ENCODE data around the gene IGSF23.
"Not testable (repeated sequence)": the region's sequence is repeated elsewhere in the genome, so short reads cannot be mapped to it uniquely, and the experiment has no call there.

IGSF23 gene

DNA sequence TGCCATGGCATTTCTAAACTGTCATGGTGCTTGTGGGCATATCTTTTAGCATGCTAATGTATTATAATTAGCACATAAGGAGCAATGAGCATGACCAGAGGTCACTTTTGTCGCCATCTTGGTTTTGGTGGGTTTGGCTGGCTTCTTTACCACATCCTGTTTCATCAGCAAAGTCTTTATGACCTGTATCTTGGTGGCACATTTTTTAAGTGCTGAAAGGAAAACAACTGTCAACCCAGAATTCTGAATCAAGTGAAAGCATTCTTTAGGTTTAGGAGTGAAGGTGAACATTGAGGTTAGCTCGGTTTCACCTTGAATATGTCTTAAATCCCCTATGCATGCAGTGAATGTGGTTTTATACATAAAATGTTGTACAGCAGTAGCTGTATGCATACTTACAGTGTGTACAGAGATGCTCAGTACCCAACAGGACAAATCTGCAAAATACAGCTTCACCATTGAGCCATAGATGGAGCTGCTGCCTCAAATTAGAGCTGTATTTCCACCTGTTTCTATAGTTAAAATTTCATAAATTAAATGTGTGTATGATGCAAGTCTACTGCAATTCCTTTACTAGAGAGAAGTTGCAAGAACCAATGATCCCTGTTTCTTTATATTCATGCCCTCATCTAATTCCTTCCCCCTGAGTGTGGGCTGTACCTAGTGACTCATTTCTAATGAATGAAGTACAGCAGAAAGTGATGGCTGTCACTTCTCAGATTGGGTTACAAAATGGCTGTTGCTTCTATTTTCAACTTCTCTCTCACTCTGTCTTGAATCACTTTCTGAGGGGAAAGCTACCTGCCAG lies 25.2 kb upstream of the IGSF23 start:
- DNase-seq, result peak; percentile 16

DNA sequence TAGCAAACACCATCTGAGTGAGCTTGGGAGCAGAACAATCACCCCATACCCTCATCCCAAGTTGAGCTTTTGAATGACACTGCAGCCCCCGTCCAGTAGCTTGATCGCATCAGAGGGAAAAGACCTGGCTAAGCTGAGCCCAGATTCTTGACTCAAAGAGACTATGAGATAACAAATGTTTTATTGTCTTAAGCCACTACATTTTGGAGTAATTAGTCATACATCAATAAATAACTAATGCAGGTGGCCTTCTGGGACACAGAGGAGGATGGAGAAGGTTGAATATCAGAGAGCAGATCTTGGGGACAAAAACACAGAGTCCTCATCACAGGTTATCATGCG lies 24.6 kb upstream of the IGSF23 start:
- no peak for DNase-seq

DNA sequence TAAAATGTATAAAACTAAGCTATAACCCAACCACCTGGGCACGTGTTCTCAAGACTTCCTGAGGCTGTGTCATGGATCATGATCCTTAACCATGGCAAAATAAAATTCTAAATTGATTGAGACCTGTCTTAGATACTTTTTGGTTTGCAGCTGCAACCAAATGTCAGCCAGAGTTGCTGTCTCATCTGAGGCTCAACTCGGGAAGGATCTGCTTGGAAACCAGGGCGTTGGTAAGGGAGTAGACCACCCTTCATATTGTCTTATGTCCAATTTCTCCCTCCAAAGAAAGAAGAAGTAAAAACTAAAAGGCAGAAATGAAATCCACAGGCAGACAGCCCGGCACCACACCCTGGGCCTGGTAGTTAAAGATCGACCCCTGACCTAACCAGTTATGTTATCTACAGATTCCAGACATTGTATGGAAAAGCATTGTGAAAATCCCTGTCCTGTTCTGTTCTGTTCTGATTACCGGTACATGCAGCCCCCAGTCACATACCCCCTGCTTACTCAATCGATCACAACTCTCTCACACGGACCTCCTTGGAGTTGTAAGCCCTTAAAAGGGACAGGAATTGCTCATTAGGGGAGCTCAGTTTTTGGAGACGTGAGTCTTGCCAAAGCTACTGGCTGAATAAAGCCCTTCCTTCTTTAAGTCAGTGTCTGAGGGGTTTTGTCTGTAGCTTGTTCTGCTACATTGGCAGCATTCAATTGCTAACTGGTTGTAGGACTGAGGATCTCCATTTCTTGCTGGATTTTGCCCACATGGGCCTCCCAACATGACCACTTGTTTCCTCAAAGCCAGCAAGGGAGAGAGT lies 22.9 kb upstream of the IGSF23 start:
- DNase-seq, result no peak

- DNase-seq, result not testable (repeated sequence)
These were observed 21.9 kb upstream of the IGSF23 start for GRCh38 chr19:44591340-44591993.

GRCh38 chr19:44592451-44592890 lies 20.9 kb upstream of the IGSF23 start:
- no peak for DNase-seq

GRCh38 chr19:44593294-44593693 lies 20.1 kb upstream of the IGSF23 start:
- no peak for DNase-seq

GRCh38 chr19:44593866-44594266 lies 19.5 kb upstream of the IGSF23 start:
- DNase-seq, result not testable (repeated sequence)

DNA sequence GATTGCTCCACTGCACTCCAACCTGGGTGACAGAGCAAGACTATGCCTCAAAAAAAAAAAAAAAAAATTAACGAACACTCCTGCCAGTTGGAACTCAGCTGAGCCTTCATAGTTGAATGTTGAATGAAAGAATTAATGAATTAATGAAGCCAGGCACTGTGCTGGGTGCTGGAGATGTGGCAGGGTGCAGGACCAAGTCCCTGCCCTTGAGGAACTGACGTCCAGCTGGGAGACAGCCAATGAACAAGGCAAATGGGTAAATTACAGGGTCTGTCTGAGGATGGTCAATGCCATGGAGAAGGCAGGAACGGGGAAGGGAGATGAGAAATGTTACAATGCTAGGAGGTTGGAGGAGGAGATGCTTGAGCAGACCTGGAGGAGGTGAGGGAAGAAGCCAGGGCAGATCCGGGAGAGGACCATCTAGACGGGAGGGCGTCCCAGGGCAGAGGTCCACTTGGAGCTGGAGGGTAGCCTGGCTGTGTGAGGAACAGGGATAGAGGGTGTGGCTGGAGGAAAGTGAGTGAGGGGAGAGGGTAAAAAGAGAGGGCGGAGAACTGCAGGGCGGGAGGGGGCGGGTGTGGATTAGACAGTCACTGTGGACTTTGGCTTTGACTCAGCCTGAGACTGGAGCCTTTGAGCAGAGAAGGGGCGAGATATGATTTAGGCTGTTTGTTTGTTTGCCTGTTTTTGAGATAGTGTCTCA lies 16.8 kb upstream of the IGSF23 start:
- no peak for DNase-seq

DNA sequence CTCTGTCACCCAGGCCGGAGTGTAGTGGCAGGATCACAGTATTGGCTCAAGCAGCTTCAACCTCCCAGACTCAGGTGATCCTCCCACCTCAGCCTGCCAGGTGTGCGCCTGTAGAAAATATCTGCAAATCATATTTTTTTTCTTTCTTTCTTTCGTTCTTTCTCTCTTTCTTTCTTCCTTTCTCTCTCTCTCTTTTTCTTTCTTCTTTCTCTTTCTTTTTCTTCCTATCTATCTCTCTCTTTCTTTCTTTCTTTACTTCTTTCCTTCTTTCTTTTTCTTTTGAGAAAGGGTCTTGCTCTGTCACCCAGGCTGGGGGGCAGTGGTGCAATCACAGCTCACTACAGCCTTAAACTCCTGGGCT lies 16.3 kb upstream of the IGSF23 start:
- DNase-seq, result no peak

GRCh38 chr19:44598355-44598754 lies 15.0 kb upstream of the IGSF23 start:
- no peak for DNase-seq

- DNase-seq, result no peak
These were observed 14.5 kb upstream of the IGSF23 start for GRCh38 chr19:44598880-44599279.

DNA sequence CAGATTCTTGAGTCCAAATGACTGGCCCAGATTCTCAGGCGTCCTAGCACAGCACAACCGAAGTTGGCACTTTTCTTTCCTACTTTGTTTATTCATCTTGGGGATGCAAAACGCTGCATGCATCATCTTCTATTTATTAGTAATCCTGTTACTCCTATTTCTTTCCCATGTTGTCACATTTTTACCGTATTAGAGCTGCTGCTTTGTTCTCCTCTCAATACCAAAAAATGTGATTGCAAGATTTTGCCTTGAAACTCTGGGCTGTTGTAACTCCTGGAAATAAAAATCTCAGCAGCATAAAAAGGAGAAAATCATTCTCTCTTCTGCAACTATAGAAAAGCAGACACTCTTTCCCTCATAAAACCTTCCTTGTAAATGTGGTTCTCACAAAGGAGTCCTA lies 12.9 kb upstream of the IGSF23 start:
- DNase-seq, result no peak

GRCh38 chr19:44602081-44602480 lies 11.3 kb upstream of the IGSF23 start:
- DNase-seq, result peak; percentile 71

GRCh38 chr19:44603201-44603945 lies 10.0 kb upstream of the IGSF23 start:
- no peak for DNase-seq

DNA sequence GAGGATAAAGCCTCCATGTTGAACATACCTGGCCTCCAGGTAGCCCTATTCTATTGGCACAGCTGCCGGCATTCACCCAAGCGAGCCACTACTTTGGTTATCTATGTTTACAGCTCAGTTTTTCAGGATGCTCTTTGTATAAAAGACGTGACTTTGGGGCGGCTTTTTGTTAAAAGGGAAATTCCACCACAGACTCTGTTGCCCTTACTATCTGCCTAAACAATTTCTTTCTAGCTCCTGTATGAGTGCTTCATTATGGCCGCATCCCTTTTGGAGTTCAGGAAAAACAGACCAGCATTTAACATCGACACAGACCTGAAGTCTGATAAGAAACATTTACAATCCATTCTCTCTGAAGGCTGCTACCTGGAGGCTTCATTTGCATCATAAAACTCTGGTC lies 9.1 kb upstream of the IGSF23 start:
- DNase-seq, result no peak

DNA sequence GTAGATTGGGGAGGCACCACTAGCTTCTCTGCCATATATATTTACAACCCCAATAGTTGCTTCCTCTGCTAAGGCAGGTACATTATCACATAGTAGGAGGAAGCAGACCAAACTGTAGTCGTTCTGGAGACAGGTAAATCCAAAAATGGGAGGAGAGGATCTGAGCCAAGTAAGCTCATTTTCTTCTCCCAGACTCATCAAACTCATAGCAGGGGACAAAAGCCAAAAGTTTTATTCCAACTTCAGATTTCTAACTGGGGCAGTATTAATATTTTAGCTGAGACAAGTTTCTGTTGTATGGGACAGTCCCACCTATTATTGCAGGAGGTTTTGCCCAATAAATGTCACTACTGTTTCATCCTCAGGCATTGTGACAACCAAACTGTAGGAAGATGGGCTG lies 7.8 kb upstream of the IGSF23 start:
- no peak for DNase-seq

DNA sequence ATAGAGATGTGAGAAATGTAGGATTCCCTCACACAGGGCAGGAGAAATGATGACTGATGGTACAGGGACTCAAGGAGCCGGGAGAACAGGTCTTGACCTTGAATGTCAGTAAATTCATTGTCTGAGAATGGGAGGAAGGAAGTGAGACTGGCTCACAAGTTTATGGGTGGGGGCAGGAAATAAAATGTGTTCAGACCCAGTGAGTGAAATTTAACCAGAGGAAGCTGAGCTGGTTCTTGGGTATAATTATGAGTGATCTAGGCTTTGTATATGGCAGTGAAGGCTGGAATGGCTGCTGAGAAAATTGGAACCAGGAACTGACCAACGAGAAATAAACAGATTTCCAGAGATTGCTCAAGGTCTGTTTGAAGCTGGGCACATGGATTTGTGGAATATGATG lies 6.3 kb upstream of the IGSF23 start:
- DNase-seq, result no peak

- no peak for DNase-seq
These were observed 5.4 kb upstream of the IGSF23 start for GRCh38 chr19:44607917-44608316.

GRCh38 chr19:44608391-44608821 lies 5.0 kb upstream of the IGSF23 start:
- peak; percentile 30 for DNase-seq

DNA sequence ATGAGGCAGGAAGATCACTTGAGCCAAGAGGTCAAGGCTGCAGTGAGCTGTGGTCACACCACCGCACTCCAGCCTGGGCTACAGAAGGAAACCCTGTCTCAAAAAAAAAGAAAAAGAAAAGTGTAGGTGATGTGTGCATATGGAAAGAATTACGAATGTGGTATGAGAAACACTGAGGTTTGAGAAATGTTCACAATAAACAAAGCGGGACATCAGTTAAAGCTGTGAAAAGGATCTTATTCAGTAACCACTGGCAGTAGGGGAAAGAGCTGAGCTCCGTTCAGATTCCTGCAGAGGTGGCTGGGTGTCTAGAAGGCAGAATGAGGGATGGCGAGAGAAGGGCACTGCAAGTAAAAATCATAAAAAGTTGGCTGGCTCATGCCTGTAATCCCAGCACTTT lies 4.1 kb upstream of the IGSF23 start:
- DNase-seq, result no peak

DNA sequence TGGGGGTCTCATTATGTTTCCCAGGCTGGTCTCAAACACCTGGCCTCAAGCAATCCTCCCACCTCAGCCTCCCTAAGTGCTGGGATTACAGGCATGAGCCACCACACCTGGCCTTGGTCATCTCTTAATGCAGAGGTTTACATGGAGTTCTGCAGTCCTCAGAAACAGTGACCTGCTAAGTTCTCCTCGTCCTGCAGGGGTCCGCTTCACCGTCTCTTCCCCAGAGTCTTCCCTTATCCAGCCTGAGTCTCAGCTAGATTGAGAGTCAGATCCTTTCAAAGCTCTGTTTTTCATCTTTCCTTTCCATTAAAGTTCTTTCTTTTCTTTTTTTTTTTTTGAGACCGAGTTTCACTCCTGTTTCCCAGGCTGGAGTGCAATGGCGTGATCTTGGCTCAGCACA lies 2.9 kb upstream of the IGSF23 start:
- DNase-seq, result not testable (repeated sequence)

DNA sequence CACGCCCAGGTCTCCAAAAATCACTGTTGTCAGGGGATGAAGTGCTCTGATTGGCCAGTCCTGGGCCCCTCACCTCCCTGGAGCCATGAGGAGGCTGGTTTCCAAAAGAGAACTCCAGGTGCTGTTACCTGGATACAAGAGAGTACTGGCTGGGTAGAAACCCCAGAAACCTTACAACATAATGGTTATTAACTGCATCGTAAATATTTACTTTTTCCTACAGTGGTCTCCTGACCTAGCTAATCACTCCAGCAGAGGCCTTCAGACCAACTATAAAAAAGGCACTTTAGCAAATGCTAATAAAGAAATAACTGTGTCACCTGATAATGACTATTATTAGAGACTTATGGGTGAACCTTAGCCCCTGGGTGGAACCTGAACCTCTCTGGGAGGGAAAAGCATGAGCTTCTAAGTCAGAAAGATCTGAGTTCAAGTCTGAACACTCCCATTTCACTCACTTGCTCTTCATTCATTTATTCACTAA lies 1.5 kb upstream of the IGSF23 start:
- DNase-seq, result peak; percentile 28

All from NCI-H2029 (cell line).